Measurements from ENCODE around the gene MAGI2. TPM values are rescaled to one million over a fixed set of nuclear protein-coding genes. Genes with fewer than 3 reads are reported as not detected.

The MAGI2 gene
- total and polyA plus RNA-seq, 2 of the 13 experiments (the other 11 are each of a cell fraction or from before 2014, with no cell fraction given), result 1.5 to 3.8 TPM

- TF ChIP-seq TEAD2 (CRISPR knock-in tag; IDR thresholded peaks at IDR 0.05) (no peak), SMAD3 (CRISPR knock-in tag; IDR thresholded peaks at IDR 0.05) (0 out of 2 replicates have a peak, but pooled peaks have one; percentile 29), FOXA3 (CRISPR knock-in tag; IDR thresholded peaks at IDR 0.05) (peak; percentile 58), KLF9 (CRISPR knock-in tag; IDR thresholded peaks at IDR 0.05; ENCODE audit: low read depth) (no peak)
These were observed 135.7 kb downstream of the MAGI2 start (continued) for GRCh38 chr7:79317728-79318127.

- ATAC-seq (no peak), DNase-seq (ENCODE audit: low spot score) (no peak), FAIRE-seq (no peak)
- 86% methylated on average over 3 of the region's 3 CpGs for WGBS (ENCODE audit: low lambda C conversion rate)
- no TSS peak for BruUV-seq (replicated peaks)
- H3K9ac ChIP-seq (ENCODE audit: insufficient read depth, low read depth, low read length), result no peak overlapping the region
- H3K9me3 ChIP-seq (ENCODE audit: low read length), result no peaks in the 10 kb centered on the region
- POLR2A ChIA-PET, result no interaction called here
- no peaks in the 10 kb centered on the region for H3K36me3 ChIP-seq (replicated peaks in 1 of 2; ENCODE audit: control insufficient read depth in 1 of 2, insufficient read depth in 2 of 2, low read length in 2 of 2)
- H3K4me3 ChIP-seq (replicated peaks in 1 of 3; ENCODE audit: insufficient read depth in 1 of 3, low read depth in 2 of 3, low read length in 3 of 3), result no peak overlapping the region
- no peak overlapping the region for H3K4me2 ChIP-seq (ENCODE audit: low read depth, low read length)
- in situ Hi-C loops (cut with HindIII; ENCODE audit: extremely low pct_ligation_motif_present, low pct_unique_long_range_greater_than_20kb), result loop anchor here (25.0 kb wide), 1 partner anchor 700 kb away; no protein-coding TSS in a partner anchor
- no peaks in the 10 kb centered on the region for H3K27me3 ChIP-seq (ENCODE audit: control insufficient read depth in 1 of 2, insufficient read depth in 2 of 2, low read length in 2 of 2)
- H2AFZ ChIP-seq (ENCODE audit: low read length), result no peak overlapping the region
- H3K27ac ChIP-seq (ENCODE audit: extremely low read length, insufficient read depth, low read length), result no peak overlapping the region
- CTCF ChIA-PET (ENCODE audit: low intra/inter-chr PET ratio, low total read pairs), result no interaction called here
- intact Hi-C loops (cut with micrococcal nuclease; ENCODE audit: unreplicated experiment), result no loop called here
- peaks cover 5% of the 10 kb centered on the region; the same call in 1 of the 2 replicates for H3K4me1 ChIP-seq (ENCODE audit: insufficient read depth, low read length)
- no peaks in the 10 kb centered on the region for H4K20me1 ChIP-seq (ENCODE audit: insufficient read depth, low read length)
- no peaks in the 10 kb centered on the region for H3K79me2 ChIP-seq (ENCODE audit: insufficient read depth, low read length)
- TF ChIP-seq ZNF672 (CRISPR knock-in tag; IDR thresholded peaks at IDR 0.05) (no peak), GATAD1 (CRISPR knock-in tag; IDR thresholded peaks at IDR 0.05) (no peak), PLRG1 (conservative IDR thresholded peaks at IDR 0.05) (no peak), NFE2 (CRISPR knock-in tag; IDR thresholded peaks at IDR 0.05) (no peak), PRDM4 (CRISPR knock-in tag; IDR thresholded peaks at IDR 0.05; ENCODE audit: borderline replicate concordance) (no peak), ZBTB38 (CRISPR knock-in tag; IDR thresholded peaks at IDR 0.05) (no peak), ZFY (CRISPR knock-in tag; IDR thresholded peaks at IDR 0.05) (no peak), MYC (CRISPR knock-in tag; IDR thresholded peaks at IDR 0.05; ENCODE audit: borderline replicate concordance) (no peak), ZKSCAN8 (CRISPR knock-in tag; IDR thresholded peaks at IDR 0.05; ENCODE audit: borderline replicate concordance) (no peak), HOMEZ (CRISPR knock-in tag; IDR thresholded peaks at IDR 0.05; ENCODE audit: low read depth) (no peak), PRMT3 (CRISPR knock-in tag; IDR thresholded peaks at IDR 0.05; ENCODE audit: borderline replicate concordance, low read depth) (no peak), FOSL1 (CRISPR knock-in tag; IDR thresholded peaks at IDR 0.05; ENCODE audit: borderline replicate concordance) (no peak), GABPA (IDR thresholded peaks at IDR 0.05; ENCODE audit: low read depth, low read length) (no peak), GABPA (CRISPR knock-in tag; IDR thresholded peaks at IDR 0.05; ENCODE audit: low read depth) (no peak), JUND (CRISPR knock-in tag; IDR thresholded peaks at IDR 0.05) (no peak)
These were observed 141.4 kb downstream of the MAGI2 start for GRCh38 chr7:79312022-79312421.
